Measurements from ENCODE around the gene YPEL2.

YPEL2 gene

DNA sequence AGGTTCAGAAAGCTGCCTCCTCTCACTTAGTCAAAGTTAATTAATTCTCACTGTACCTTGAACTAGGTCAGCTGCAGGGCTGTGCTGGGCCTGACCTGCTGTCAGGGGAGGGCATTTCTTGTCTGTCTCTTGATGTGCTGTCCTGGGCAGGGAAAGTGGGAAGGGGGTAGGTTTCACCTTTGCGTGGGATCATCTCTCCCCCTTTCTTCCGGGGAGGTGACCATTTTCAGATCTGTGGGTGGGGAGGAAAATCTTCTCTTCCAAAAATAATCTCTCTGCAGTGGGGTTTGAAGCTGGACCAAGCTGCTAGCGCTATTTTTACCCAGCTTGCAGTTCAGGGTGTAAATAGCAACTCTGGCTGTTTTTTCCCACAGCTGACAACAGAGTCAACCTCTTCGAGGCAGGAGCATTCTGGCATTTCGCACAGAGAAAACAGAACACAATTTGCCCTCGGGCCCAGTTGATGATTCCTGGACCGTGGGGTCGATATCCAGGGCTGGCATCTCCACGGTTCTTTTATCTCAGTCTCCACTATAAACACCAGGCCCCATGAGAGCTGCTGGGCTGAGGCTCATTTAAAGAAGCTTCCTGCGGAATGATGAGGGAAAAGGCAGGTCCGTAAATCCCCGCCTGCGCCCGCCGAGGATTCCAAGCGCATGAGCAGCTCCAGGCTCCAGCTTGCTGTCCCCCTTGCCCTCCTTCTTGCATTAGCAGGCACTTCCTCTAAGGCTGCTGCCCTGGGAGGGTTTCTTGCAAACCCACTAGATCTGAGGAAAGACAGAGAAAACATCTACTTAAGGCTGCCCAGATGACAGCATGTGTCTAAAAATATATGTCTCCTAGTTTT is 93.9 kb downstream of the YPEL2 start:
- Histone ChIP-seq H3K4me3 (peak overlapping the region; percentile 16 to 20), H3K4me1 (peaks cover 9 to 84% (median 67%) of the 10 kb centered on the region in 4 donors), H3K9me3 (no peaks in the 10 kb centered on the region), H3K27me3 (no peaks in the 10 kb centered on the region), H3K27ac (peak overlapping the region; percentile 80 to 91), H3K36me3 (no peaks in the 10 kb centered on the region)
- TF ChIP-seq, protein P1, sequence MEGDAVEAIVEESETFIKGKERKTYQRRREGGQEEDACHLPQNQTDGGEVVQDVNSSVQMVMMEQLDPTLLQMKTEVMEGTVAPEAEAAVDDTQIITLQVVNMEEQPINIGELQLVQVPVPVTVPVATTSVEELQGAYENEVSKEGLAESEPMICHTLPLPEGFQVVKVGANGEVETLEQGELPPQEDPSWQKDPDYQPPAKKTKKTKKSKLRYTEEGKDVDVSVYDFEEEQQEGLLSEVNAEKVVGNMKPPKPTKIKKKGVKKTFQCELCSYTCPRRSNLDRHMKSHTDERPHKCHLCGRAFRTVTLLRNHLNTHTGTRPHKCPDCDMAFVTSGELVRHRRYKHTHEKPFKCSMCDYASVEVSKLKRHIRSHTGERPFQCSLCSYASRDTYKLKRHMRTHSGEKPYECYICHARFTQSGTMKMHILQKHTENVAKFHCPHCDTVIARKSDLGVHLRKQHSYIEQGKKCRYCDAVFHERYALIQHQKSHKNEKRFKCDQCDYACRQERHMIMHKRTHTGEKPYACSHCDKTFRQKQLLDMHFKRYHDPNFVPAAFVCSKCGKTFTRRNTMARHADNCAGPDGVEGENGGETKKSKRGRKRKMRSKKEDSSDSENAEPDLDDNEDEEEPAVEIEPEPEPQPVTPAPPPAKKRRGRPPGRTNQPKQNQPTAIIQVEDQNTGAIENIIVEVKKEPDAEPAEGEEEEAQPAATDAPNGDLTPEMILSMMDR (IDR thresholded peaks at IDR 0.05): no peak
- intact Hi-C loops (cut with DNase I; ENCODE audit: low total_unique reads): no loop called here
- DNase-seq: peak; percentile 43 to 80

DNA sequence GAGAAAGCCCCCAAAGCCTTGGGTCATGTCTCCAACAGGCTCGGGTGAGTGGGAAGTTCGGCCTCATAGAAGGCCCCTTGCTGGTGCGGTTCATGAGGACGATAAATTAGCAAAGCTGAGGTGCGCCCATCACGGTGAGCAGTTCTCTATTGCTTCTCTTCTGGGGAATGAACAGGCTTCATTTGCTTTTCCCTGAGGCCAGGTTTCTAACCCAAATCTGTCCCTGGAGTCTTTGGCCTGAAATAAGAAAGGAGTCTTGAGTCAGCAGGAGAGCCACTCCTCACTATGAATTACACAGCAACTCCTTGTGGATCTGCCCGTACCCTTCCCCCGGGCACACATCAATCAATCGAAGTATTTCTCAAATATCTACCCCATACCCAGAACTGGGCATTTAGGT is 94.6 kb downstream of the YPEL2 start:
- Histone ChIP-seq H3K27ac (peak overlapping the region; percentile 80 to 91), H3K27me3 (no peaks in the 10 kb centered on the region), H3K36me3 (no peaks in the 10 kb centered on the region), H3K4me3 (peak overlapping the region in 1 of 2 donors; percentile 16), H3K4me1 (peaks cover 9 to 84% (median 67%) of the 10 kb centered on the region in 4 donors), H3K9me3 (no peaks in the 10 kb centered on the region)
- TF ChIP-seq, protein P1 (IDR thresholded peaks at IDR 0.05): no peak
- no peak for DNase-seq
- intact Hi-C loops (cut with DNase I; ENCODE audit: low total_unique reads): no loop called here

DNA sequence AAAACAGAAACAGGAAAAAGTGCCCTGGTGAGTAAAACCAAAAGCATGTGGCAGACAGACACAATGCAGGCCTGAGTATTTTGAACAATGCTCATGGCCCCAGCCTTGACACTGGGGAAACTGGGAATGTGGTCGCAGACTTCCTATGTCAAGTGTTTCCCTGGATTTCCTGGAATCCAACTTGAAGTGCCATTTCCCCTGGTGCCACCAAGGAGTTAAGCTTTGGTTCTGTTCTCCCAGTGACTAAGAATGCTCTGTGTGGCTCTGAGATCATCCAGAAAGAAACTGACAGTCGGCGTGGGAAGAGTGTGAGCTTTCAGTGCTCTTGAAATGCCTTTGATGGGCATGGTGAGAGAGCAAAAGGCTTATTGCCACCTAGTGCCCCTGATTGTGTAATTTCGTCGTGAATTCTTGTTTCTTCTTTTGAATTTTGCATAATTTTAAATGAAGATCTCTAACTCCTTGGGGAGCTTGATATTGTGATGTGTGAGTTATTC is 96.0 kb downstream of the YPEL2 start:
- no peak for DNase-seq
- intact Hi-C loops (cut with DNase I; ENCODE audit: low total_unique reads): no loop called here
- H3K27me3 ChIP-seq: no peaks in the 10 kb centered on the region
- TF ChIP-seq, protein P1 (IDR thresholded peaks at IDR 0.05): no peak
- H3K4me1 ChIP-seq: peaks cover 9 to 76% (median 66%) of the 10 kb centered on the region in 4 donors
- H3K9me3 ChIP-seq: no peaks in the 10 kb centered on the region
- peak overlapping the region; percentile 80 to 91 for H3K27ac ChIP-seq
- H3K4me3 ChIP-seq: no peak overlapping the region
- no peaks in the 10 kb centered on the region for H3K36me3 ChIP-seq

DNA sequence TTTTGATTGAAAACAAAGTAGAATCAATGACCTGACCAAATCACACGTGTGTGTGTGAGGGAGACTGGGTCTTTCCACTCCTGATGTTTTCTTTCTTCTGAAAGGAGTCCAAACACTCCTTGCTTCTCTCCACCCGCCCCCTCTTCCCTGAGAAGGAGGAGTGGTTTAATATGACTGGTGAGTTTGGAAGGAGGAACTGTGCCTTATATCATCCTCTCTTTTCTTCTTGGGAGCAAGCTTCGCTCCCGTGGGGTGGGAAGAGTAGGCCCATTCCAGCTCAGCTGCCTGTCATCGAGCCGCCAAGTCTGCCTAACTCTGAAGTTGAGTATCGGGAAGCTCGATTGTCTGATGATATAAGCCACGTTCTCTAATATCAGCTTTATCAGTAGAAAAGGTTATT is 96.5 kb downstream of the YPEL2 start:
- Histone ChIP-seq H3K4me3 (no peak overlapping the region), H3K4me1 (peaks cover 9 to 71% (median 61%) of the 10 kb centered on the region in 4 donors), H3K36me3 (no peaks in the 10 kb centered on the region), H3K27ac (peak overlapping the region; percentile 80 to 91), H3K27me3 (no peaks in the 10 kb centered on the region), H3K9me3 (no peaks in the 10 kb centered on the region)
- TF ChIP-seq, protein P1 (IDR thresholded peaks at IDR 0.05): no peak
- intact Hi-C loops (cut with DNase I; ENCODE audit: low total_unique reads): no loop called here
- DNase-seq: no peak

DNA sequence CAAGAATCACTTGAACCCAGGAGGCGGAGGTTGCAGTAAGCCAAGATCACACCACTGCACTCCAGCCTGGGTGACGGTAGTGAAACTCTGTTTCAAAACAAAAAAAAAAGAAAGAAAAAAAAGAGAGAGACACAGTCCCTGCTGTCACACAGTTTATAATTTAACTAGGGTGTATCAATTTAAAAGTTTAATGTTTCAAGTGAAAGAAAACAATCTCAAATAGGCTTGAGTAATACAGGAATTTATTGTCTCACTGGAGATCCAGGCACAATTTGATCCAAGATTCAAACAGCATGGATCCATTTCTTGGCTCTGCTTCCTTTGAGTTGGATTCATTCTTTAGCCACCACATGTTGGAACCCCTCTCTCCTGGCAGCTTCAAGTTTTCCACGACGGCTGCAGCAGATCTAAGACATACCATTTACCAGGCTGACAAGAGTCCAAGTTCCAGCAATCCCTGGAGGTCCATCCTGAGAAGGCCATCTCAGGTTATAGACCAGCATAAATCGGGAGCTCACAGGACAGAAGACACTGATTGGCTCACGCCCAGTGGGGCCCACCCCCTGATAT is 97.5 kb downstream of the YPEL2 start:
- H3K4me1 ChIP-seq: peaks cover 9 to 65% (median 51%) of the 10 kb centered on the region in 4 donors
- peak overlapping the region; percentile 80 to 91 for H3K27ac ChIP-seq
- H3K27me3 ChIP-seq: no peaks in the 10 kb centered on the region
- H3K9me3 ChIP-seq: no peaks in the 10 kb centered on the region
- TF ChIP-seq, protein P1 (IDR thresholded peaks at IDR 0.05): no peak
- DNase-seq: no peak
- no peaks in the 10 kb centered on the region for H3K36me3 ChIP-seq
- no peak overlapping the region for H3K4me3 ChIP-seq
- intact Hi-C loops (cut with DNase I; ENCODE audit: low total_unique reads): no loop called here

Data from tibial artery (tissue), 4 donors.